ENCODE data around the gene CHRD.

CHRD gene

DNA sequence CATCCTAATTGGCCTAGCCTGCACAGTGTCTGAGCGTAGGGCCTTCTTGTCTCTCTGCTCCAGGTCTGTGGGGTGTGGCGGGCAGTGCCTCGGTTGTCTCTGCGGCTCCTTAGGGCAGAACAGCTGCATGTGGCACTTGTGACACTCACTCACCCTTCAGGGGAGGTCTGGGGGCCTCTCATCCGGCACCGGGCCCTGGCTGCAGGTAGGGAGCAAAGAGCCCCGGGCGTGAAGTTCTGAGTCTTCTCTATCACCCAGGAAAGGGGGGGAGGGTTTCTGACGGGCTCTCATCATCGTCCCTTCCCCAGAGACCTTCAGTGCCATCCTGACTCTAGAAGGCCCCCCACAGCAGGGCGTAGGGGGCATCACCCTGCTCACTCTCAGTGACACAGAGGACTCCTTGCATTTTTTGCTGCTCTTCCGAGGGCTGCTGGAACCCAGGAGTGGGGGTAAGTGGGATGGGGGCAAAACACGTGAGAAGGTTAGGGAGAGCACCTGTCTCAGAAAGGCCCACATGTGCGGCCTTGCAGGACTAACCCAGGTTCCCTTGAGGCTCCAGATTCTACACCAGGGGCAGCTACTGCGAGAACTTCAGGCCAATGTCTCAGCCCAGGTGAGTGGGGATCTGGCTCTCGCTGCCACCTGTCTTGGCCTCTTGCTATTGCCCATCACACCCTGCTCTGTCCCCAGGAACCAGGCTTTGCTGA, 2.6 kb downstream of the CHRD start:
- no peak for DNase-seq (ENCODE audit: low spot score)

GRCh38 chr3:184383033-184383740, 3.3 kb downstream of the CHRD start:
- DNase-seq (ENCODE audit: low spot score) = no peak

DNA sequence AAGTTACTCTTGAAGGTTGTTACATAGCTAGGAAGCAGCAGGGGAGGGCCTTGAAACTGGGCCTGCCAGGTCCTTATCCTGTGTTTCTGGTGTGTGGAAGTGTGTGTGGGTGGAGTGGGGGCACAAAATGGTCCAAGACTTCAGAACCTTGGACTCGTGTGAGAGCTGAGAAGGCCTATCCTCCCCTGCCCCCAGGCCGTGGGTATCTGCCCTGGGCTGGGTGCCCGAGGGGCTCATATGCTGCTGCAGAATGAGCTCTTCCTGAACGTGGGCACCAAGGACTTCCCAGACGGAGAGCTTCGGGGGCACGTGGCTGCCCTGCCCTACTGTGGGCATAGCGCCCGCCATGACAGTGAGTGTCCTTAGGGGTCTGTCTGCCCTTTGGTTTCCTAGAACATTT, 4.5 kb downstream of the CHRD start:
- no peak for DNase-seq (ENCODE audit: low spot score)

DNA sequence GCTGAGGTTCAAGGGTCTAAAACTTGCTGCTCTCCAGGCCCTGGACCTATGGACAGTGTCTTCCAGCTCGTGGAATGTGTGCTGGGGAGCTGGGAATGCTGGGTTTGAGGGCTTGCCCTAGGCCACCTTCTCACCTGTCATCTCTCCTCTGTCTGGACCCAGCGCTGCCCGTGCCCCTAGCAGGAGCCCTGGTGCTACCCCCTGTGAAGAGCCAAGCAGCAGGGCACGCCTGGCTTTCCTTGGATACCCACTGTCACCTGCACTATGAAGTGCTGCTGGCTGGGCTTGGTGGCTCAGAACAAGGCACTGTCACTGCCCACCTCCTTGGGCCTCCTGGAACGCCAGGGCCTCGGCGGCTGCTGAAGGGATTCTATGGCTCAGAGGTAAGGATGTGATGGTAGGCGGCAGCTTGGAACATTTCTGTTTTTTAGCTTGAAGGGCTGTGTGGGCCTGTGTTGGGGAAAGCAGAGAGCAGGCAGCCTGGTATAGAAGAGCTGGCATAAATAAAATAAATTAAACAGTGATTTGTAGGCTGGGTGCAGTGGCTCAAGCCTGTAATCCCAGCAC, 5.1 kb downstream of the CHRD start:
- DNase-seq (ENCODE audit: low spot score) = no peak

DNA sequence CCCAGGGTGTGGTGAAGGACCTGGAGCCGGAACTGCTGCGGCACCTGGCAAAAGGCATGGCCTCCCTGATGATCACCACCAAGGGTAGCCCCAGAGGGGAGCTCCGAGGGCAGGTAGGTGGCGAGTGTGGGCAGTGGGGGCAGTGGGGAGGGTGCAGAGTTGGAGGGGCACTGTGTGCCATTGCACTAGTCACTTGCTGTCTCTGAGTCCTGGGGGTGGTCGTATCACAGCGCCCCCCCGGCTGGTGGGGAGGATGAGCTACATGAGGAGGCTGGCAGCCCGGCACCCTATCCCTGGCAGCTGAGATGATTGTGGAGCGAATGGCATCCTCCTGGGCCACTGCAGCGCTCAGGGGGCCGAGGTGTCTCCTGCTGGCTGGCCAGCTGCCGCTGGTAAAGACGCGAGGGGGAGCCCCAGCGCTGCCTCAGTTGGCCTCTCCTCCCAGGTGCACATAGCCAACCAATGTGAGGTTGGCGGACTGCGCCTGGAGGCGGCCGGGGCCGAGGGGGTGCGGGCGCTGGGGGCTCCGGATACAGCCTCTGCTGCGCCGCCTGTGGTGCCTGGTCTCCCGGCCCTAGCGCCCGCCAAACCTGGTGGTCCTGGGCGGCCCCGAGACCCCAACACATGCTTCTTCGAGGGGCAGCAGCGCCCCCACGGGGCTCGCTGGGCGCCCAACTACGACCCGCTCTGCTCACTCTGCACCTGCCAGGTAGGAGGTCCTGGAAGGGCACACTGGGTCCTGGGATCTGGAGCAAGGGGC, 6.4 kb downstream of the CHRD start:
- DNase-seq (ENCODE audit: low spot score) = no peak

DNA sequence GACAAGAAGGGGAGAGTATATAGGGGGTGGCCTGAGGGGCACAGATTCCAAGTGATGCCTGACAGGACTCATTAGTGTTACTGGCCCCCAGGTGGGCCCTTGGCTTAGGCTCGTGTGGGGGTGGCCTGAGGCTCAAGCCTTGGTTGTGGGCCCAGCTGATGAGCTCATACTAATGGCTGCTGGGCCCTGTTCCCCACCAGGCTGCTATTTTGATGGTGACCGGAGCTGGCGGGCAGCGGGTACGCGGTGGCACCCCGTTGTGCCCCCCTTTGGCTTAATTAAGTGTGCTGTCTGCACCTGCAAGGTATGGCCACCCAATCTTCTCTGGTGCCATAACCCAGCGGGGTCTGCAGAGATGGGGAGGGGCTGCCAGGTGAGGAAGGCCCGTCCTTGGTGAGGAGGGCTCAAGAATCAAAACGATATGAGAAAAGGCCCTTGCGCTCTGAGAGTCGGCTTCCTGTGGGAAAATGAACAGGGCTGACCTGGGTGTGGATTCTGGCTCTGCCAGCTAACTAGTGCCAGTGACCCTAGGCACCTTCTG, 7.4 kb downstream of the CHRD start:
- DNase-seq (ENCODE audit: low spot score) = no peak

GRCh38 chr3:184388164-184388935, 8.5 kb downstream of the CHRD start:
- DNase-seq (ENCODE audit: low spot score) = no peak

- DNase-seq (ENCODE audit: low spot score) = no peak
Observed at GRCh38 chr3:184388936-184389230, 9.0 kb downstream of the CHRD start.

GRCh38 chr3:184389384-184389783, 9.5 kb downstream of the CHRD start:
- no peak for DNase-seq (ENCODE audit: low spot score)

DNA sequence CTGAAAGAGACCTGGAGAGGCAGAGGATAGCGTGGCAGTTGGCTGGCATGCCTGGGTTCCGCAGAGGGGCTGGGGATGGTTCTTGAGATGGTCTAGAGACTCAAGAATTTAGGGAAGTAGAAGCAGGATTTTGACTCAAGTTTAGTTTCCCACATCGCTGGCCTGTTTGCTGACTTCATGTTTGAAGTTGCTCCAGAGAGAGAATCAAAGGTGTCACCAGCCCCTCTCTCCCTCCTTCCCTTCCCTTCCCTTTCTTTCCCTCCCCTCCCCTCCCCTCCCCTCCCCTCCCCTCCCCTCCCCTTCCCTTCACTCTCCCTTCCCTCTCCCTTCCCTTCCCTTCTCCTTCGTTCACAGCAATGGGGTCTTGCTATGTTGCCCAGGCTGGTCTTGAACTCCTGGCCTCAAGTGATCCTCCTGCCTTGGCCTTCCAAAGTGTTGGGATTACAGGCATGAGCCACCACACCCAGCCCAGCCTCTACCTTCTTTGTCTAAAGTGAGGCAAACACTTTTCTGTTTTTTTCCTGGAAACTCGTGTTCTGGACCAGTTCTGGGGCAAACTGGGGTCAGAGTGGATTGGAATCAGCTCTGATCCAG, 10.2 kb downstream of the CHRD start:
- DNase-seq (ENCODE audit: low spot score) = no peak

- DNase-seq (ENCODE audit: low spot score) = no peak
Observed at GRCh38 chr3:184391266-184391665, 11.4 kb downstream of the CHRD start.

DNA sequence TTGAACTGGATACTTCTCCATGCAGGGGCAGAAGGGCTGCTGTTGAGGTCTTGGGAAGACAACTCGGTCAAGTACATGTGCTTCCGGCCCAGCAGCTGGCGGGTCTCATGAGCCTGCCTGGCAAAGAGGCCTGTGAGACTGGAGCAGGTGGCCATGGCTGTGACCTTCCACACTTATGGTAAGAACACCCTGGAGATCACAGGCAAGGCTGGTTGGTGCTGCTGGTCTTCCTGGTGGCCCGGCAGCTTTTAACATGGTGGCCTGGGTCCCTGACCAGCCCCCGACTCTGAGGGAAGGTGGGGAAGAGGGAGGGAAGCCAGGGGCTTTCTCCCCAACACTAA, 15.4 kb downstream of the CHRD start:
- DNase-seq (ENCODE audit: low spot score) = no peak

GRCh38 chr3:184399410-184399809, 19.6 kb downstream of the CHRD start:
- DNase-seq (ENCODE audit: low spot score) = peak; percentile 90

GRCh38 chr3:184405075-184406030, 25.5 kb downstream of the CHRD start:
- DNase-seq (ENCODE audit: low spot score) = no peak

DNA sequence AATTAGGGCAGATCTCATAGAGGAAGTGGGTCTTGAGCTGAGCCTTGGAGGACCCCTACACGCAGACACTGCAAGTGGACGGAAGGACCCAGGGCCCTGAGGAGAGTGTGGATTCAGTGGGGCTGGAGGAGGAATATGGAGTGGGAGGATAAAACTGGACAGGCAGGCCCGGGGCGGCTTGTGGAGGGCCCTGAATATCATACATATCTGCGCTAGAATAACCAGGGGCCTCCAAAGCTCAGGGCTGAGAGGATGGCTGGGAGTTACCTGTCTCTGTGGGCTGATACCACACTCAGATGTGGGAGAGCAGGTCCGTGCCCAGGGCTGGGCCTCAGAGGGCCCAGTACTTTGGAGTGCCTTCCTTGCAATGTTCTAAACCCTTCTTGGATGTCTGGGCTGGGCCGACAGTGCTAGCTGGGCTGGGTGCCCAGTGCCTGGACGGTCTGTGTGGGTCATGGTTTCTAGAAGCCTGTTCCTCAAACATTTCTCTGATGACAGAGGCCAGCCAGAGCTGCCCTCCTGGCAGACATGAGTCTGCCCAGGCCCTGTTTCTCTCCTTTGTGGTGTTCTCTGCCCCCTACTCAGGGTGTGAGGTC, 29.6 kb downstream of the CHRD start:
- DNase-seq (ENCODE audit: low spot score) = no peak

GRCh38 chr3:184409946-184410500, 30.2 kb downstream of the CHRD start:
- no peak for DNase-seq (ENCODE audit: low spot score)

GRCh38 chr3:184414418-184415202, 34.8 kb downstream of the CHRD start:
- no peak for DNase-seq (ENCODE audit: low spot score)

DNA sequence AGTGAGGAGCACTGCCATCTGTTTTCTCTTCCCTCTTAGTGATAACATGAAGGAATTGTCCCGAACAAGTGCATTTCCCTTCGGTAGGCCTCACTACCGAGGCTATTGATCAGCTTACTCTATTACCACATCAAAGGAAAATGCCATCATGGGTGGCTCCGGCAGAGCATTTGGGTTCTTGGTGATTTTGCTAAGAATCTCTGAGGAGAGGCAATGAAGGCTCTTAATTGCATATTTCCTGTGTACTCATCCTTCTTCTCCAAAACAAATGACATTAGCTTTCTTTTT, 35.3 kb downstream of the CHRD start:
- DNase-seq (ENCODE audit: low spot score) = no peak
